ENCODE data around the gene MIDN.
A peak's percentile ranks its signal among the peaks of the same experiment; 100 is the strongest.

MIDN gene

DNA sequence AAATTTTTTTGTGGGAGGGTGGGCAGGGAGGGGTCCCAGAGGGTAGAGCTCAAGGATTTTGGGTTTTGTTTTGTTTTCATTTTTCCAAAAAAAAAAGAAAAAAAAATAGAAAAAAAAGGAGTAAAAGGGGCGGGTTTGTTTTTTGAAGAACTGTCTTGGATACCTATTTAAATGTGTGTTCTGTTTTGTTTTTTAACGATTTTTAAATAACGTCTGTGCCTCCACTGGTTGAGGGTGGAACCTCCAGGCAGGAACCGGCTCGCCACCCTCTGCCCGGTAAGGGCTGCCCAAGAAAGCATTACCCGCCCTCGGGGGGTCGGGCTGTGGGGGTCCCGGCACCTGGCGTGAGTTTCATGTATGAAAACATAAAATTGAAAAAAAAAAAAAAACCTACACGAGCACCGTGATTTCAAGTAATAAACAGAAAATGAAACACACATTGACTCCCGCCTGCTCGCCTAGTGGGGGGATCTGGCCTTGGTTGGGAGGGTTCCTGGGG, 10.4 kb downstream of the MIDN start:
- TF ChIP-seq EZH2 (IDR thresholded peaks at IDR 0.05; ENCODE audit: borderline replicate concordance, low read length) = no peak
- TF ChIP-seq, protein P1, sequence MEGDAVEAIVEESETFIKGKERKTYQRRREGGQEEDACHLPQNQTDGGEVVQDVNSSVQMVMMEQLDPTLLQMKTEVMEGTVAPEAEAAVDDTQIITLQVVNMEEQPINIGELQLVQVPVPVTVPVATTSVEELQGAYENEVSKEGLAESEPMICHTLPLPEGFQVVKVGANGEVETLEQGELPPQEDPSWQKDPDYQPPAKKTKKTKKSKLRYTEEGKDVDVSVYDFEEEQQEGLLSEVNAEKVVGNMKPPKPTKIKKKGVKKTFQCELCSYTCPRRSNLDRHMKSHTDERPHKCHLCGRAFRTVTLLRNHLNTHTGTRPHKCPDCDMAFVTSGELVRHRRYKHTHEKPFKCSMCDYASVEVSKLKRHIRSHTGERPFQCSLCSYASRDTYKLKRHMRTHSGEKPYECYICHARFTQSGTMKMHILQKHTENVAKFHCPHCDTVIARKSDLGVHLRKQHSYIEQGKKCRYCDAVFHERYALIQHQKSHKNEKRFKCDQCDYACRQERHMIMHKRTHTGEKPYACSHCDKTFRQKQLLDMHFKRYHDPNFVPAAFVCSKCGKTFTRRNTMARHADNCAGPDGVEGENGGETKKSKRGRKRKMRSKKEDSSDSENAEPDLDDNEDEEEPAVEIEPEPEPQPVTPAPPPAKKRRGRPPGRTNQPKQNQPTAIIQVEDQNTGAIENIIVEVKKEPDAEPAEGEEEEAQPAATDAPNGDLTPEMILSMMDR (IDR thresholded peaks at IDR 0.05; ENCODE audit: low read length) = no peak
- Histone ChIP-seq H3K4me1 (ENCODE audit: insufficient read depth, low read length, severe bottlenecking) (peaks cover 58% of the 10 kb centered on the region), H3K79me2 (ENCODE audit: insufficient read depth, low read length) (no peaks in the 10 kb centered on the region), H3K9me3 (ENCODE audit: low read length) (no peaks in the 10 kb centered on the region), H2AFZ (ENCODE audit: low read length) (no peak overlapping the region), H3K9ac (ENCODE audit: low read length) (peak overlapping the region; percentile 77), H3K4me3 (ENCODE audit: low read depth, low read length, poor library complexity, severe bottlenecking) (peak overlapping the region; percentile 73), H3F3A (ENCODE audit: insufficient read depth, low read length) (peaks cover 5% of the 10 kb centered on the region; the same call in 1 of the 2 replicates), H3K9me2 (ENCODE audit: low read depth, low read length) (no peaks in the 10 kb centered on the region), H4K20me1 (ENCODE audit: insufficient read depth, low read length) (no peaks in the 10 kb centered on the region), H3K27me3 (ENCODE audit: insufficient read depth, low read length) (no peaks in the 10 kb centered on the region), H3K36me3 (ENCODE audit: insufficient read depth, low read length) (peaks cover 42% of the 10 kb centered on the region), H3K4me2 (ENCODE audit: low read length) (peak overlapping the region; percentile 86), H3K27ac (ENCODE audit: low read depth, low read length, poor library complexity, severe bottlenecking) (peak overlapping the region; percentile 97)

DNA sequence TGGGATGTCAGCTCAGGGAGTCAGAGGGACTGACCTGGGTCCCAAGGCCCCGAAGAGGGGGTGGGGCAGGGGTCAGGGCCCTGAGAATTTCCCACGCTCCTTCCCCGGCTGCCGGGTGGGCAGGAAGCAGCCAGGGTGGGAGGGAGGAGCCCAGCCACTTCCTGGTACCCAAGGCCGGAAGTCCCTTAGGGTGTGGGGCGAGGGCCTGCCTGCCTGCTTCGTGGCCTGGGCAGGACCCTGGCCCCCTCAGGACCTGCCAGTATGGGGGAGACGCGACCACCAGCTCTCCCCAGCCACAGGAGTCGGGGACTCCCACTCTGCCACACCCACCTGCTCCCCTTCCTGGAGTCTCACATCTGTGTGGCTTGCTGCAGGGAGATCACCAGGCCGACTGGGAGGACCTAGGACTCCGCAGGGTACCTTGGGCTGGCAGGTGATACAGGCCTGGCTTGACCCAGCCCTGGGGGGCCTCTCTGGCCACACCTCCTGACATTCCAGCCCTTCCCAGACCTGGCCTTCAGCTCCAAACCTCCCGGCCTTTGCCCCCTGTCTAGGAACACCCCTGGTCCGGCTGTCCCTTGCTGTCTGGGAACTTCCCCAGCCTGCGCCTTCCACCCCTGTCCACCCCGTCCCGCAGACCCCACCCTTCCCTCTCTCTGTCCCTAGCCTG, 11.0 kb downstream of the MIDN start:
- no peaks in the 10 kb centered on the region for H3K9me2 ChIP-seq (ENCODE audit: low read depth, low read length)
- H3K27me3 ChIP-seq (ENCODE audit: insufficient read depth, low read length) = no peaks in the 10 kb centered on the region
- peak overlapping the region; percentile 97 for H3K27ac ChIP-seq (ENCODE audit: low read depth, low read length, poor library complexity, severe bottlenecking)
- H3K4me3 ChIP-seq (ENCODE audit: low read depth, low read length, poor library complexity, severe bottlenecking) = peak overlapping the region; percentile 73
- no peaks in the 10 kb centered on the region for H3K9me3 ChIP-seq (ENCODE audit: low read length)
- H3K79me2 ChIP-seq (ENCODE audit: insufficient read depth, low read length) = no peaks in the 10 kb centered on the region
- peak overlapping the region; percentile 86 for H3K4me2 ChIP-seq (ENCODE audit: low read length)
- H3K4me1 ChIP-seq (ENCODE audit: insufficient read depth, low read length, severe bottlenecking) = peaks cover 59% of the 10 kb centered on the region
- TF ChIP-seq, protein P1 (IDR thresholded peaks at IDR 0.05; ENCODE audit: low read length) = no peak
- no peak for TF ChIP-seq EZH2 (IDR thresholded peaks at IDR 0.05; ENCODE audit: borderline replicate concordance, low read length)
- peak overlapping the region; percentile 77 for H3K9ac ChIP-seq (ENCODE audit: low read length)
- no peak overlapping the region for H2AFZ ChIP-seq (ENCODE audit: low read length)
- peaks cover 36% of the 10 kb centered on the region for H3K36me3 ChIP-seq (ENCODE audit: insufficient read depth, low read length)
- no peaks in the 10 kb centered on the region for H4K20me1 ChIP-seq (ENCODE audit: insufficient read depth, low read length)
- H3F3A ChIP-seq (ENCODE audit: insufficient read depth, low read length) = peaks cover 5% of the 10 kb centered on the region; the same call in 1 of the 2 replicates

DNA sequence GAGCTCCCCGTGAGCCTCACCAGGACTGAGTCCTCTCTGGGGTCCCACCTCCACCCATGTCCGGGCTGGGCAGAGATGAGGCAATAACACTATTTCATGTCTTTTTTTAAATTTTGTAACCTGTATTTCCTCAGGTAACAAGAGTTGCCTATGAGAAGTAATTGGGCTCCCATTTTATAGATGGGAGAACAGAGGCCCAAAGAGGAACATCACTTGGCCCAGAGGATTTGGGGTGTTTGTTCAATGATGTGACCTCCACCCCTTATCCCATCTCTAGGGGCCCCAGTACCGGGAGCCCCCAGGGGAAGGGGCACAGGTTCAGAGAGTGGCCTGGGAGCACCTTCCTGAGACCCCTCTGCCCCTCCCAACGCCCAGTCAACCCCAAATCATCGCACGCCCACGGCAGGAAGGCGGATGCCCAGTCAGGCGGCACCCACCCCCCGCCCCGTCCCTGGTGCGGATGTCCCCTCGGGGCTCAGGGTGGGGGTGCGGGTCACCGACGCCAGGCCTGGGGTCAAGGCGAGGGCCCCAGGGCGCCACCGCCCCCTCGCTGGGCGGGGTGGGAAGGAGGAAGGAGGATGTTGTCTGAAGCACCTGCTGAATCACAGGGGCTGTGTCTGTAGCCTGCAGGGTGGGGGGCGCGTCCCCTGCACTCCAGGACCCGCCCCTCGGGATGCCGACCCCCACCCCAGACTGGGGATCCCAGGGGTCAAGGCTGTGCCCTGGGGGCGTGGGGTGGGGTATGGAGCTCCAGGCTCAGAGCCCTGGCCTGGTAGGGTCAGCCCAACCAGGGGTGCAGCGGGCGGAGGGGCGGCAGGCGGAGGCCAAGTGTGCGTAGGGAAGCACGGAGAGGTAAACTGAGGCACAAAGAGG, 11.7 kb downstream of the MIDN start:
- Histone ChIP-seq H3F3A (ENCODE audit: insufficient read depth, low read length) (peaks cover 5% of the 10 kb centered on the region; the same call in 1 of the 2 replicates), H3K36me3 (ENCODE audit: insufficient read depth, low read length) (peaks cover 28% of the 10 kb centered on the region), H3K4me1 (ENCODE audit: insufficient read depth, low read length, severe bottlenecking) (peaks cover 67% of the 10 kb centered on the region), H3K9me3 (ENCODE audit: low read length) (no peaks in the 10 kb centered on the region), H3K79me2 (ENCODE audit: insufficient read depth, low read length) (no peaks in the 10 kb centered on the region), H3K9ac (ENCODE audit: low read length) (peak overlapping the region; percentile 77), H2AFZ (ENCODE audit: low read length) (no peak overlapping the region), H3K27ac (ENCODE audit: low read depth, low read length, poor library complexity, severe bottlenecking) (peak overlapping the region; percentile 97), H3K4me3 (ENCODE audit: low read depth, low read length, poor library complexity, severe bottlenecking) (peak overlapping the region; percentile 73), H3K9me2 (ENCODE audit: low read depth, low read length) (no peaks in the 10 kb centered on the region), H3K4me2 (ENCODE audit: low read length) (peak overlapping the region; percentile 86), H4K20me1 (ENCODE audit: insufficient read depth, low read length) (no peaks in the 10 kb centered on the region), H3K27me3 (ENCODE audit: insufficient read depth, low read length) (no peaks in the 10 kb centered on the region)
- TF ChIP-seq, protein P1 (IDR thresholded peaks at IDR 0.05; ENCODE audit: low read length) = no peak
- TF ChIP-seq EZH2 (IDR thresholded peaks at IDR 0.05; ENCODE audit: borderline replicate concordance, low read length) = no peak
